Type B pancreatic cell (in vitro differentiated cells): Measurements from ENCODE around the gene TULP4. TPM values are rescaled to one million over a fixed set of nuclear protein-coding genes. Genes with fewer than 3 reads are reported as not detected.
A peak's percentile ranks its signal among the peaks of the same experiment; 100 is the strongest.

ENCODE experiments used
- DNase-seq: peaks from one replicate; pipeline ENCODE4 v3.0.0; 2021; ENCODE audit warnings: mixed read lengths; ENCODE audit not compliant: unreplicated experiment; ENCODE audit errors: extremely low spot score
- H3K27ac Mint-ChIP-seq: 2 replicates; pipeline ENCODE4 v1.8.0; 2021; ENCODE audit warnings: mild to moderate bottlenecking, mixed read lengths
- H3K27me3 Mint-ChIP-seq: 2 replicates; pipeline ENCODE4 v1.8.0; 2021; ENCODE audit warnings: mixed read lengths
- H3K36me3 Mint-ChIP-seq: 2 replicates; pipeline ENCODE4 v1.8.0; 2021; ENCODE audit warnings: mixed read lengths
- H3K4me1 Mint-ChIP-seq: one replicate; pipeline ENCODE4 v1.8.0; 2021; ENCODE audit warnings: mixed read lengths; ENCODE audit not compliant: unreplicated experiment
- H3K4me3 Mint-ChIP-seq: 2 replicates; pipeline ENCODE4 v1.8.0; 2021; ENCODE audit warnings: mild to moderate bottlenecking, mixed read lengths
- H3K9me3 Mint-ChIP-seq: 2 replicates; pipeline ENCODE4 v1.8.0; 2021; ENCODE audit warnings: mixed read lengths
- CTCF ChIP-seq: fragments of 200-600 bp; sonication (generic); conservative IDR thresholded peaks from 2 replicates; pipeline ENCODE4 v1.5.0; 2021; ENCODE audit warnings: antibody characterized with exemption, mild to moderate bottlenecking
- total RNA-seq: library from RNA; stranded (reverse); gene quantifications from 2 replicates; pipeline ENCODE4 v1.2.1, GENCODE V29; 2021; ENCODE audit warnings: low replicate concordance

The TULP4 gene
- total RNA-seq, 1 donor from 2014 or later: 109 TPM

GRCh38 chr6:158283304-158283980 lies 28.8 kb upstream of the TULP4 start:
- no peaks in the 10 kb centered on the region for H3K27me3 Mint-ChIP-seq
- peak overlapping the region; percentile 38 for H3K27ac Mint-ChIP-seq
- DNase-seq: no peak
- H3K9me3 Mint-ChIP-seq: no peaks in the 10 kb centered on the region
- no peak overlapping the region for H3K4me3 Mint-ChIP-seq
- TF ChIP-seq CTCF: peak; percentile 36
- H3K4me1 Mint-ChIP-seq: peaks cover 24% of the 10 kb centered on the region
- H3K36me3 Mint-ChIP-seq: peaks cover 9% of the 10 kb centered on the region

GRCh38 chr6:158284007-158284875 lies 28.0 kb upstream of the TULP4 start:
- peak overlapping the region; percentile 38 for H3K27ac Mint-ChIP-seq
- no peaks in the 10 kb centered on the region for H3K27me3 Mint-ChIP-seq
- no peaks in the 10 kb centered on the region for H3K9me3 Mint-ChIP-seq
- H3K4me3 Mint-ChIP-seq: no peak overlapping the region
- no peak for TF ChIP-seq CTCF
- H3K36me3 Mint-ChIP-seq: peaks cover 9% of the 10 kb centered on the region
- no peak for DNase-seq
- H3K4me1 Mint-ChIP-seq: peaks cover 24% of the 10 kb centered on the region

- Mint-ChIP-seq H3K4me1 (peaks cover 24% of the 10 kb centered on the region), H3K27me3 (no peaks in the 10 kb centered on the region), H3K36me3 (peaks cover 6% of the 10 kb centered on the region), H3K4me3 (no peak overlapping the region), H3K27ac (peak overlapping the region; percentile 38), H3K9me3 (no peaks in the 10 kb centered on the region)
- TF ChIP-seq CTCF: no peak
- no peak for DNase-seq
Observed at GRCh38 chr6:158284876-158285655, 27.2 kb upstream of the TULP4 start.

GRCh38 chr6:158285656-158286021 lies 26.6 kb upstream of the TULP4 start:
- no peaks in the 10 kb centered on the region for H3K27me3 Mint-ChIP-seq
- H3K4me1 Mint-ChIP-seq: peaks cover 24% of the 10 kb centered on the region
- no peak overlapping the region for H3K27ac Mint-ChIP-seq
- no peak for TF ChIP-seq CTCF
- no peak for DNase-seq
- peaks cover 11% of the 10 kb centered on the region for H3K36me3 Mint-ChIP-seq
- no peak overlapping the region for H3K4me3 Mint-ChIP-seq
- no peaks in the 10 kb centered on the region for H3K9me3 Mint-ChIP-seq

- H3K4me3 Mint-ChIP-seq: no peak overlapping the region
- H3K36me3 Mint-ChIP-seq: peaks cover 17% of the 10 kb centered on the region
- TF ChIP-seq CTCF: no peak
- H3K9me3 Mint-ChIP-seq: no peaks in the 10 kb centered on the region
- DNase-seq: no peak
- H3K4me1 Mint-ChIP-seq: peaks cover 24% of the 10 kb centered on the region
- H3K27ac Mint-ChIP-seq: no peak overlapping the region
- no peaks in the 10 kb centered on the region for H3K27me3 Mint-ChIP-seq
Observed at GRCh38 chr6:158286413-158286812, 25.9 kb upstream of the TULP4 start.
